PC-9 (cell line): ENCODE data around the gene MATN1. TPM values are rescaled to one million over a fixed set of nuclear protein-coding genes. Genes with fewer than 3 reads are reported as not detected.

Experiments
- BruUV-seq: library from RNA; stranded (reverse); fragments of 400-500 nt; replicated peaks from 2 replicates; lab custom pipeline; 2021; lab: Mats Ljungman, UMichigan
- CTCF ChIA-PET: fragments of 300-600 bp; sonication (Branson Sonifier 250); formaldehyde crosslinking; loops from one replicate; lab custom pipeline; 2022; ENCODE audit warnings: antibody characterized with exemption; lab: Charles Lee
- POLR2A ChIA-PET: fragments of 300-600 bp; sonication (Branson Sonifier 250); formaldehyde crosslinking; loops from one replicate; lab custom pipeline; 2022; ENCODE audit warnings: antibody characterized with exemption; ENCODE audit not compliant: unreplicated experiment; lab: Charles Lee
- DNase-seq, 2 experiments: peaks; one replicate each; pipeline versions ENCODE4 v3.0.0 to v3.0.0-alpha.2; 2015 to 2022; ENCODE audit warnings: mixed read lengths in 1 of 2
- H2AFZ ChIP-seq: fragments of 200-600 bp; sonication (generic); 2 replicates; pipeline ENCODE4 v1.8.1; 2017; ENCODE audit warnings: antibody characterized with exemption
- H3F3A ChIP-seq: fragments of 200-600 bp; sonication (generic); 2 replicates; pipeline ENCODE4 v1.8.1; 2017; ENCODE audit warnings: antibody characterized with exemption, mild to moderate bottlenecking, low read depth; ENCODE audit not compliant: insufficient read depth
- H3K27ac ChIP-seq: fragments of 200-600 bp; sonication (generic); 2 replicates; pipeline ENCODE4 v1.6.1; 2016; ENCODE audit warnings: mixed run types
- H3K27me3 ChIP-seq: fragments of 200-600 bp; sonication (generic); 2 replicates; pipeline ENCODE4 v1.6.1; 2016; ENCODE audit warnings: low read depth, mixed run types; ENCODE audit not compliant: insufficient read depth
- H3K36me3 ChIP-seq: fragments of 200-600 bp; sonication (generic); 2 replicates; pipeline ENCODE4 v1.6.1; 2016; ENCODE audit warnings: low read depth, mixed run types
- H3K4me1 ChIP-seq: fragments of 200-600 bp; sonication (generic); replicated peaks from 2 replicates; pipeline ENCODE4 v1.6.1; 2016; ENCODE audit warnings: mixed run types; ENCODE audit not compliant: insufficient read depth
- H3K4me2 ChIP-seq: fragments of 200-600 bp; sonication (generic); 2 replicates; pipeline ENCODE4 v1.6.1; 2017; ENCODE audit warnings: mixed run types
- H3K4me3 ChIP-seq: fragments of 200-600 bp; sonication (generic); 2 replicates; pipeline ENCODE4 v1.6.1; 2016; ENCODE audit warnings: mixed run types
- H3K79me2 ChIP-seq: fragments of 200-600 bp; sonication (generic); 2 replicates; pipeline ENCODE4 v1.6.1; 2017; ENCODE audit warnings: low read depth, mixed run types
- H3K9me2 ChIP-seq: fragments of 200-600 bp; sonication (generic); 2 replicates; pipeline ENCODE4 v1.8.1; 2017; ENCODE audit warnings: mild to moderate bottlenecking; ENCODE audit not compliant: insufficient read depth
- H3K9me3 ChIP-seq: fragments of 200-600 bp; sonication (generic); 2 replicates; pipeline ENCODE4 v1.8.1; 2016; ENCODE audit warnings: low read depth; ENCODE audit not compliant: insufficient read depth
- H4K20me1 ChIP-seq: fragments of 200-600 bp; sonication (generic); 2 replicates; pipeline ENCODE4 v1.8.1; 2017; ENCODE audit not compliant: insufficient read depth
- EZH2 ChIP-seq: fragments of 200-600 bp; sonication (generic); IDR thresholded peaks from 2 replicates; pipeline ENCODE4 v1.8.0; 2017; ENCODE audit warnings: antibody characterized with exemption, low read depth
- intact Hi-C: fragments of 100-400 bp; cut with micrococcal nuclease; formaldehyde crosslinking; loops from one replicate; pipeline ENCODE4 v1.10.0; 2022; ENCODE audit not compliant: unreplicated experiment
- total RNA-seq: library from RNA; stranded (reverse); gene quantifications from 2 replicates; pipeline ENCODE4 v1.2.3, GENCODE V29; 2021
- TF ChIP-seq, protein P1 (sequence below): fragments of 200-600 bp; sonication (generic); conservative IDR thresholded peaks from 2 replicates; pipeline ENCODE4 v1.6.1; 2017; ENCODE audit warnings: mixed run types, antibody characterized with exemption, mild to moderate bottlenecking, moderate library complexity

The MATN1 gene
- total RNA-seq, 1 experiment from 2014 or later, result 0.37 TPM

GRCh38 chr1:30750731-30751291, 27.4 kb upstream of the MATN1 start:
- Histone ChIP-seq H3K9me2 (no peaks in the 10 kb centered on the region), H3K9me3 (no peaks in the 10 kb centered on the region), H3K4me2 (no peak overlapping the region), H3F3A (peaks cover 12% of the 10 kb centered on the region; the same call in 1 of the 2 replicates), H3K4me1 (peaks cover 40% of the 10 kb centered on the region), H3K27me3 (no peaks in the 10 kb centered on the region), H2AFZ (no peak overlapping the region), H4K20me1 (no peaks in the 10 kb centered on the region), H3K36me3 (no peaks in the 10 kb centered on the region), H3K27ac (no peak overlapping the region), H3K4me3 (no peak overlapping the region), H3K79me2 (no peaks in the 10 kb centered on the region)
- no peak for DNase-seq
- intact Hi-C loops, result no loop called here
- ChIA-PET CTCF (no interaction called here), POLR2A (no interaction called here)
- no TSS peak for BruUV-seq
- no peak for TF ChIP-seq EZH2
- TF ChIP-seq, protein P1, sequence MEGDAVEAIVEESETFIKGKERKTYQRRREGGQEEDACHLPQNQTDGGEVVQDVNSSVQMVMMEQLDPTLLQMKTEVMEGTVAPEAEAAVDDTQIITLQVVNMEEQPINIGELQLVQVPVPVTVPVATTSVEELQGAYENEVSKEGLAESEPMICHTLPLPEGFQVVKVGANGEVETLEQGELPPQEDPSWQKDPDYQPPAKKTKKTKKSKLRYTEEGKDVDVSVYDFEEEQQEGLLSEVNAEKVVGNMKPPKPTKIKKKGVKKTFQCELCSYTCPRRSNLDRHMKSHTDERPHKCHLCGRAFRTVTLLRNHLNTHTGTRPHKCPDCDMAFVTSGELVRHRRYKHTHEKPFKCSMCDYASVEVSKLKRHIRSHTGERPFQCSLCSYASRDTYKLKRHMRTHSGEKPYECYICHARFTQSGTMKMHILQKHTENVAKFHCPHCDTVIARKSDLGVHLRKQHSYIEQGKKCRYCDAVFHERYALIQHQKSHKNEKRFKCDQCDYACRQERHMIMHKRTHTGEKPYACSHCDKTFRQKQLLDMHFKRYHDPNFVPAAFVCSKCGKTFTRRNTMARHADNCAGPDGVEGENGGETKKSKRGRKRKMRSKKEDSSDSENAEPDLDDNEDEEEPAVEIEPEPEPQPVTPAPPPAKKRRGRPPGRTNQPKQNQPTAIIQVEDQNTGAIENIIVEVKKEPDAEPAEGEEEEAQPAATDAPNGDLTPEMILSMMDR, result no peak

DNA sequence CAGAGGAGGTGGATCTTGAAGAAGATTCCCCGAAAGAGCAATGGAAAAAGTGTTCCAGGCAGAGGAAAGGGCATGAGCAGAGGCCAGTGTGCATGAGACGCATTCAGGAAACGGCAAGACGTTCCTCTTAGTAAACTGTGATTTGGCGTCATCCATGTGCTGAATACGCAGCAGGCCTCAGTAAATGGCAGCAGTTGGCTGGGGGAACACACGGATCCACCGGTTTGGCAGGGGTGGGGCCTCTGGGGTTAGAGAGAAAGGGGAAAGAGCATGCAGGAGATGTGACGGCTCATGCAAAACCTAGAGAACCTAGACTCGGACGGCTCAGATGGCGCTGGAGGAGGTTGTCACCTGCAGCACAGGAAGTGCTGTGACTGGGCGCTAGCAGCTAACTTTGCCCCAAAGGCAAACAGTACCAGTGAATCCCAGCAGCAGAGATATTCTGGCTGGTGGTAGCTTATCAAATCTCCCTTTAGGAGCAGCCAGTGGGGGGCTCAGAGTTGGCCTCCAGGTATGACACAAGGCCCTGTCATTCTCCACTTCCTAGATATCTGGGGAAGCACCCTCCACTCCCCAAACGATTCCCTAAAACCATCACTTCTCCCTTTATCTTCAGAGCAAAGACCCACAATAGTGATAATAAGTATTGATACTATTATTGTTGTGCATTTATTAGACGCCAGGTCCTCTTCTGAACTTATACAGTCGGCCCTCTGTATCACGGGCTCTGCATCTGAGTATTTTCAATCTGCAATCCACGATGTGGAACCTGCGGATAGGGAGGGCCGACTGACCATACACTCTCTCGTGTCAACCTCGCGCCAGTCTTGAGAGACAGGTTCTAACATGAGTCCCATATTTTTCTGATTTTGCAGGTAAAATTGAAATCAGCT, 26.6 kb upstream of the MATN1 start:
- Histone ChIP-seq H3K4me1 (peaks cover 34% of the 10 kb centered on the region), H2AFZ (no peak overlapping the region), H3K9me2 (no peaks in the 10 kb centered on the region), H4K20me1 (no peaks in the 10 kb centered on the region), H3F3A (peaks cover 10% of the 10 kb centered on the region; the same call in 1 of the 2 replicates), H3K36me3 (no peaks in the 10 kb centered on the region), H3K9me3 (no peaks in the 10 kb centered on the region), H3K4me2 (no peak overlapping the region), H3K79me2 (no peaks in the 10 kb centered on the region), H3K27me3 (no peaks in the 10 kb centered on the region), H3K4me3 (no peak overlapping the region), H3K27ac (no peak overlapping the region)
- ChIA-PET CTCF (no interaction called here), POLR2A (interaction anchor here (0.7 kb wide), 1 partner anchor 23 kb away, joined by 8 read pairs; no protein-coding TSS in a partner anchor)
- intact Hi-C loops, result no loop called here
- TF ChIP-seq, protein P1, result no peak
- no peak for TF ChIP-seq EZH2
- no peak for DNase-seq
- no TSS peak for BruUV-seq

- H2AFZ ChIP-seq, result no peak overlapping the region
- CTCF ChIA-PET, result no interaction called here
- BruUV-seq, result no TSS peak
These were observed 25.5 kb upstream of the MATN1 start for GRCh38 chr1:30748699-30749401.

More at GRCh38 chr1:30748699-30749401, 25.5 kb upstream of the MATN1 start:
- POLR2A ChIA-PET, result interaction anchor here (0.7 kb wide), 1 partner anchor 8 kb away, joined by 4 read pairs; no protein-coding TSS in a partner anchor
- H3K27me3 ChIP-seq, result no peaks in the 10 kb centered on the region
- H3K79me2 ChIP-seq, result no peaks in the 10 kb centered on the region
- H3K4me3 ChIP-seq, result no peak overlapping the region
- no peak overlapping the region for H3K27ac ChIP-seq
- H3K36me3 ChIP-seq, result no peaks in the 10 kb centered on the region
- H3K9me3 ChIP-seq, result no peaks in the 10 kb centered on the region
- H3K4me2 ChIP-seq, result no peak overlapping the region
- H3K9me2 ChIP-seq, result no peaks in the 10 kb centered on the region
- H3K4me1 ChIP-seq, result peaks cover 34% of the 10 kb centered on the region
- H3F3A ChIP-seq, result peaks cover 10% of the 10 kb centered on the region; the same call in 1 of the 2 replicates
- intact Hi-C loops, result no loop called here
- no peak for TF ChIP-seq EZH2
- TF ChIP-seq, protein P1, result no peak
- DNase-seq, result no peak
- H4K20me1 ChIP-seq, result no peaks in the 10 kb centered on the region
